LNCAP (cell line): ENCODE measurements around the gene DPEP3.

Source experiments
- CTCF ChIP-seq: fragments of 450-650 bp; IDR thresholded peaks from 2 replicates; pipeline ENCODE4 v1.5.1; 2017; ENCODE audit warnings: mild to moderate bottlenecking

Gene DPEP3

GRCh38 chr16:68013440-68013839 lies 33.1 kb upstream of the DPEP3 start:
- no peak for TF ChIP-seq CTCF

GRCh38 chr16:68009157-68009735 lies 28.9 kb upstream of the DPEP3 start:
- no peak for TF ChIP-seq CTCF

GRCh38 chr16:68005786-68006286 lies 25.5 kb upstream of the DPEP3 start:
- no peak for TF ChIP-seq CTCF

GRCh38 chr16:68005211-68005610 lies 24.9 kb upstream of the DPEP3 start:
- no peak for TF ChIP-seq CTCF

- no peak for TF ChIP-seq CTCF
Measured at GRCh38 chr16:68003031-68003430, 22.7 kb upstream of the DPEP3 start.

- TF ChIP-seq CTCF = no peak
Measured at GRCh38 chr16:68000450-68000849, 20.2 kb upstream of the DPEP3 start.

GRCh38 chr16:67999985-68000384 lies 19.7 kb upstream of the DPEP3 start:
- no peak for TF ChIP-seq CTCF
